Measurements from ENCODE around the gene MCC. TPM values are rescaled to one million over a fixed set of nuclear protein-coding genes. Genes with fewer than 3 reads are reported as not detected.
A peak's percentile ranks its signal among the peaks of the same experiment; 100 is the strongest.

MCC gene
- total and polyA plus RNA-seq, 4 donors, result 1.6 to 38.6 (median 11.2) TPM

DNA sequence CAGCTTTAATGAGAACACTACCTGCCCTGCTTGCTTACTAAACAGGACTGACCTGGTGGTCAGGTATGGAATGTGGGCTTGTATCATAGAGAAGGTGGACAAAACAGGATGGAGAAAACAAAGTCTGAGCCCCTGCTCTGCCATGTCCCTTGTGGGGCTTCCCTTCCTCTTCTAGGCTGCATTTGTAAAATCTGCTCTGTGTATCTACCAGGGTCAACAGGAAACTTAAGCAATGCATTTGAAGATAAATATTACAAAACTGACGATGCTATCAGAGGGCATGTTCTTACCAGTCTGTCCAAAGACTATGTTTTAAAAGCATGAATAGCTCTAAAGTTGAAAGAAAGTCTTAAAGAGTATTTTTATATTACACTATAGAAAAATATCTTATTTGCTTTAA, 282.9 kb downstream of the MCC start:
- 20 to 27% methylated on average over 1 of the region's 1 CpG for WGBS, 2 donors
- no peaks in the 10 kb centered on the region for H3K27me3 ChIP-seq (ENCODE audit: control insufficient read depth in 3 of 3, insufficient read depth in 3 of 3, low read length in 2 of 3)
- H3K27ac ChIP-seq (ENCODE audit: low read depth in 1 of 2, low read length in 1 of 2), result no peak overlapping the region

DNA sequence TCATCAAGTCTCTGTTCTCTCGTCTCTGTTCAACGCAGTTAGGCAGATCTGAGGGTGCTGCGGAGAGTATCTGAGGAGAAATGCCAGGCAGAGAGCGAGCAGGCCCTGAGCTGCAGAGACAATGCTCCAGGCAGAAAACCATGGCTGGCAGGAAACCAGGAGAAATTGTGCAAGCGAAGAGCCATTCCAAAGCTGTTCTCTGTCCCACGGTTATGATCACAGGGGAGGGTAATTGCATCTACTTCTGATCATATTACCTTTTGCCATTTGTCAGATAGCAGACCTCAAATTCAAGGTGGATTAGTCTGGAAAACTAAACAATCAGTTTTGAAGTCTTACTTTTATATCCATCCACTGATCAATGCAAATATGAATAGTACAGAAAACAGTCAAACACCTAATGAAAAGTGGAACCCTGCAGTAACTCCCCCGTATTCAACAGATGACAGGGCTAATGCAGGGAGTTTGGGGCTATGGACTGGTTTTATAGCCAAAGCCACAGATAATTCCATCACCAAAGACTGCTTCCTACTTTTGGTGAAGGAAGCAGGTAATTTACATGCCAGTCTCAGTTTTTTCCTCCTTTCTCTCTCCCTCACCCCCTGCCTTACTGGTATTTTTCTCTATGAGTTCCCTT, 283.6 kb downstream of the MCC start:
- Histone ChIP-seq H3K27ac (ENCODE audit: low read depth in 1 of 2, low read length in 1 of 2) (peak overlapping the region in 1 of 2 donors; percentile 24), H3K9me3 (ENCODE audit: control insufficient read depth in 4 of 4, insufficient read depth in 3 of 4, low read length in 3 of 4) (no peaks in the 10 kb centered on the region), H3K36me3 (ENCODE audit: control insufficient read depth in 4 of 4, insufficient read depth in 4 of 4, low read length in 4 of 4) (no peaks in the 10 kb centered on the region), H3K27me3 (ENCODE audit: control insufficient read depth in 3 of 3, insufficient read depth in 3 of 3, low read length in 2 of 3) (no peaks in the 10 kb centered on the region), H3K4me3 (no peak overlapping the region), H3K4me1 (ENCODE audit: control insufficient read depth in 5 of 5, insufficient read depth in 5 of 5, low read length in 5 of 5) (peaks cover 5 to 49% (median 34%) of the 10 kb centered on the region in 5 donors), H3K9ac (ENCODE audit: insufficient read depth in 1 of 2, low read length in 2 of 2) (no peak overlapping the region)
- no peak for TF ChIP-seq CTCF (IDR thresholded peaks at IDR 0.05; ENCODE audit: control extremely low read depth, extremely low read depth)
- WGBS, 2 donors, result 78 to 82% methylated on average over 7 of the region's 7 CpGs
- DNase-seq (peak; percentile 83 to 90 (median 87)), ATAC-seq (ENCODE audit: insufficient read depth, low FRiP score) (no peak)

More for the DNA sequence above, 282.9 kb downstream of the MCC start:
- no peaks in the 10 kb centered on the region for H3K9me3 ChIP-seq (ENCODE audit: control insufficient read depth in 4 of 4, insufficient read depth in 3 of 4, low read length in 3 of 4)
- ATAC-seq (ENCODE audit: insufficient read depth, low FRiP score) (no peak), DNase-seq (peak in 1 of 3 donors; percentile 36)
- H3K4me3 ChIP-seq, result no peak overlapping the region
- H3K4me1 ChIP-seq (ENCODE audit: control insufficient read depth in 5 of 5, insufficient read depth in 5 of 5, low read length in 5 of 5), result peaks cover 3 to 48% (median 36%) of the 10 kb centered on the region in 5 donors
- H3K36me3 ChIP-seq (ENCODE audit: control insufficient read depth in 4 of 4, insufficient read depth in 4 of 4, low read length in 4 of 4), result no peaks in the 10 kb centered on the region
- no peak overlapping the region for H3K9ac ChIP-seq (ENCODE audit: insufficient read depth in 1 of 2, low read length in 2 of 2)
- no peak for TF ChIP-seq CTCF (IDR thresholded peaks at IDR 0.05; ENCODE audit: control extremely low read depth, extremely low read depth)

GRCh38 chr5:113203916-113204315, 284.3 kb downstream of the MCC start:
- peak in 2 of 3 donors; percentile 60 to 71 for DNase-seq
- Histone ChIP-seq H3K27ac (ENCODE audit: low read depth in 1 of 2, low read length in 1 of 2) (no peak overlapping the region), H3K4me3 (no peak overlapping the region), H3K36me3 (ENCODE audit: control insufficient read depth in 4 of 4, insufficient read depth in 4 of 4, low read length in 4 of 4) (no peaks in the 10 kb centered on the region), H3K27me3 (ENCODE audit: control insufficient read depth in 3 of 3, insufficient read depth in 3 of 3, low read length in 2 of 3) (no peaks in the 10 kb centered on the region), H3K4me1 (ENCODE audit: control insufficient read depth in 5 of 5, insufficient read depth in 5 of 5, low read length in 5 of 5) (peaks cover 5 to 55% (median 33%) of the 10 kb centered on the region in 5 donors), H3K9me3 (ENCODE audit: control insufficient read depth in 4 of 4, insufficient read depth in 3 of 4, low read length in 3 of 4) (no peaks in the 10 kb centered on the region), H3K9ac (ENCODE audit: insufficient read depth in 1 of 2, low read length in 2 of 2) (peak overlapping the region in 1 of 2 donors; percentile 1)
- 90 to 92% methylated on average over 7 of the region's 7 CpGs for WGBS, 2 donors
- no peak for ATAC-seq (ENCODE audit: insufficient read depth, low FRiP score)
- no peak for TF ChIP-seq CTCF (IDR thresholded peaks at IDR 0.05; ENCODE audit: control extremely low read depth, extremely low read depth)
